Dermis blood vessel endothelial cell (primary cell): Measurements from ENCODE around the gene SLC6A19. TPM values are rescaled to one million over a fixed set of nuclear protein-coding genes. Genes with fewer than 3 reads are reported as not detected.

ENCODE experiments used
- DNase-seq: peaks from one replicate; pipeline ENCODE4 v3.0.0; 2010
- total RNA-seq: library from RNA; depleted of rRNA; stranded (reverse); fragments of >200 nt; gene quantifications from 2 replicates; pipeline ENCODE4 v1.2.3, GENCODE V29; 2014

The SLC6A19 gene
- total RNA-seq, 1 donor from 2014 or later = not detected

- no peak for DNase-seq
Observed at GRCh38 chr5:1268056-1268455, 66.7 kb downstream of the SLC6A19 start.

GRCh38 chr5:1268666-1269065 lies 67.3 kb downstream of the SLC6A19 start:
- DNase-seq = no peak

GRCh38 chr5:1270426-1270825 lies 69.0 kb downstream of the SLC6A19 start:
- DNase-seq = no peak

DNA sequence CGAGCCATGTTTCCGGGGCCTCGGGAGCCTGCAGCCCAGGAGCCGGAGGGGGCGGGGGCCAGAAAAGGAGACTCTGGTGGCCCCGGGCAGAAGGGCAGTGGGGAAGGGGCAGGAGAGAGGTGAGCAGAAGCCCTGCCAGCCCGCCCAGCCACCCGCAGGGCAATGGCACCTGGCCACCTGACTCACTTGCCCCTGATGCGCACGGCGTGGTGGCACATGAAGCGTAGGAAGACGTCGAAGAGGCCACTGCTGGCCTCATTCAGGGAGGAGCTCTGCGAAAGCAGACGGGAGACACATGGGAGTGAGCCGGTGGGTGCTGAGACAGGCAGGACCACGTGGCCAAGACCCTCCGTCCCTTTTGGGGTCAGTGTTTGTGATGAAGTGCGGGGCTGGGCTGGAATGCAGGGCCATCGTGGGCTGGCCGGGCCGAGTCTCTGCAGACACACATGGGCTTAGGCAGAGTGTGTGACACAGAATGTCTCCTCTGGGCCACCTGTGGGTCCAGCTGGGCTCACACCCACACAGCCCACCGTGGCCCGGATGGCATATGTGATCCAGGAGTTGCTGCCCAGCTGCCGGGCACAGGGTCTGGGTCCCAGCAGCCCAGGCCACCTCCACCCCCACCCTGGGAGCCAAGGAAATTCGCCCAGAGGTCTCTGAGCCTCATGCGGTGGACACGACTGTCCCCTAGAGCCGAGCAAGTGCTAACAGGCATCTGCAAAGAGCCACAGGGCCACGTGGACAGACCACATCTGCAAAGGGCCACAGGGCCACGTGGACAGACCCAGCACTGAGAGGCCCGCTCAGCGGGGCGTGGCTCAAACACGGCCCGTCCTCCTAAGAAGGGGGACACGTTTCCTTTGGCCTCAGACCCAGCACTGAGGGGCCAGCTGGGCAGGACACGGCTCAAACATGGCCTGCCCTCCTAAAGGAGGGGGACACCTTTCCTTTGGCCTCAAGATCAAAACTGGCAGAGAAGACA lies 69.8 kb downstream of the SLC6A19 start:
- DNase-seq = no peak

DNA sequence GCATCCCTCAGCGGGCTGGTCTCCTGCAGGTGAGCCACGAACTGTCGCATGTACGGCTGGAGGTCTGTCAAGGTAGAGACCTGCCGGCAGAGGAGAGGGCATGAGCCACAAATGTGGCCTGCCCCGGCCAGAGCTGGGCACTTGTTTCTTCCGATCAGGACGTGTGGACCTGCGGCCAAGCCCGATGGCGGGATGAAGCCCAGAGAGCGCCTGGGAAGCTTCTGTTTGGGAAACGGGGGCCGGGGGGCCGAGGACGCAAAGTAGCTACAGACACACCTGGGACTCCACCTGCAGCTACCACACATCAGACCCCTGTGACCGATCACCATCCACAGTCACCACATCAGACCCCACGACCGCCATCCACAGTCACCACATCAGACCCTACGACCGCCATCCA lies 70.8 kb downstream of the SLC6A19 start:
- no peak for DNase-seq

GRCh38 chr5:1273745-1274144 lies 72.3 kb downstream of the SLC6A19 start:
- DNase-seq = no peak

GRCh38 chr5:1274471-1274870 lies 73.1 kb downstream of the SLC6A19 start:
- DNase-seq = no peak

Other genes starting within 250 kb of the SLC6A19 start
- 0.17 and 0.56 TPM in 2 replicates for gene NKD2, start 192.8 kb upstream of the SLC6A19 start, total RNA-seq
- gene SLC12A7, start 89.5 kb upstream of the SLC6A19 start, total RNA-seq = 31.3 and 38.8 TPM in 2 replicates
- gene SLC6A18, start 23.8 kb downstream of the SLC6A19 start, total RNA-seq = not detected in 2 replicates
- 0.09 and 0.17 TPM in 2 replicates for gene TERT, start 93.5 kb downstream of the SLC6A19 start, total RNA-seq
- 234 and 315 TPM in 2 replicates for gene CLPTM1L, start 143.5 kb downstream of the SLC6A19 start, total RNA-seq
- not detected in 2 replicates for gene SLC6A3, start 243.8 kb downstream of the SLC6A19 start, total RNA-seq